GM21381 (cell line): ENCODE results near the gene SLC22A24.
"Not testable (repeated sequence)": the region's sequence is repeated elsewhere in the genome, so short reads cannot be mapped to it uniquely, and the experiment has no call there.

Experiments used
- ATAC-seq: cut with Tn5 transposase; IDR thresholded peaks from one replicate; pipeline ENCODE4 v1.9.1; 2021; ENCODE audit warnings: mild to moderate bottlenecking, moderate library complexity; ENCODE audit not compliant: unreplicated experiment

SLC22A24 gene, protein sequence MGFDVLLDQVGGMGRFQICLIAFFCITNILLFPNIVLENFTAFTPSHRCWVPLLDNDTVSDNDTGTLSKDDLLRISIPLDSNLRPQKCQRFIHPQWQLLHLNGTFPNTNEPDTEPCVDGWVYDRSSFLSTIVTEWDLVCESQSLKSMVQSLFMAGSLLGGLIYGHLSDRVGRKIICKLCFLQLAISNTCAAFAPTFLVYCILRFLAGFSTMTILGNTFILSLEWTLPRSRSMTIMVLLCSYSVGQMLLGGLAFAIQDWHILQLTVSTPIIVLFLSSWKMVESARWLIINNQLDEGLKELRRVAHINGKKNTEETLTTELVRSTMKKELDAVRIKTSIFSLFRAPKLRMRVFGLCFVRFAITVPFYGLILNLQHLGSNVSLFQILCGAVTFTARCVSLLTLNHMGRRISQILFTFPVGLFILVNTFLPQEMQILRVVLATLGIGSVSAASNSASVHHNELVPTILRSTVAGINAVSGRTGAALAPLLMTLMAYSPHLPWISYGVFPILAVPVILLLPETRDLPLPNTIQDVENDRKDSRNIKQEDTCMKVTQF

DNA sequence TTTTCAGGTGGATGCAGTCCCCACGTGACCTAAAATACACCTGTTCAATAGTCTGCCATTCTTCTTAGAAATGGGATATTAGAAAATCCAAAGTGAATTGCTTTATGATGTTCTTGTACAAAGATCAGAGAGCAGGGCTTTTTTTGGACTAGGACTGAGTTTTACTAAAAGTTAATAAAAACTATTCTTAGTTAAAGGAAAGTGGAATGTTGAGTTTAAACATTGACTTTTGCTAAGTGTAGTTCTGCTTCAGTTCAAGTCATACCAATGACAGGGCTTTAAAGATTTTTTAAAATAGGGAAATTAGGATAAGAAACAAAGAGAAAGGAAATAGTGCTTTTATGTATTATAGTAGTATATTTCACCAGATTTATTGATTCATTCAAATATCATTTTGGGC lies at the start of gene SLC22A24:
Gene SLC22A24, minus strand, starts transcription at position 101 of the 400 bp plus-strand sequence. CDS start 442 bp downstream, outside the sequence.
- no peak for ATAC-seq

DNA sequence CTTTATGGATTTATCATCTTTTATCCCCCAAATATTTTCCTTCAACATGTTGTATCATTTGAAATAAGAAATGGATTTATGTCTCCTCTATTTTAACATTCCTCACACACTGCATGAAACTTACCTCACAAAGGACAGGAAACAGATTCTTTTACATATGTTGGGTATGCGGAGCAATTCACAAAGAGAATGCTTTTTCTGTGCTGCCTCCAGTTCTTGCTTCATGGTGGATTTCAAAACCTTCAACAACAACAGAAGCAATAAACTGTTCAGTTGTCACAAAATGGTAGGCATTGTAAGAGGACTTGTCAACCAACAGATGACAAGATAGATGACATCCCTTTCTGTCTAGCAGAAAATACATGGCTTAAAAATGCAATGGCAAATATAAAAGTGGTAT lies 36.5 kb upstream of the SLC22A24 start:
- no peak for ATAC-seq

DNA sequence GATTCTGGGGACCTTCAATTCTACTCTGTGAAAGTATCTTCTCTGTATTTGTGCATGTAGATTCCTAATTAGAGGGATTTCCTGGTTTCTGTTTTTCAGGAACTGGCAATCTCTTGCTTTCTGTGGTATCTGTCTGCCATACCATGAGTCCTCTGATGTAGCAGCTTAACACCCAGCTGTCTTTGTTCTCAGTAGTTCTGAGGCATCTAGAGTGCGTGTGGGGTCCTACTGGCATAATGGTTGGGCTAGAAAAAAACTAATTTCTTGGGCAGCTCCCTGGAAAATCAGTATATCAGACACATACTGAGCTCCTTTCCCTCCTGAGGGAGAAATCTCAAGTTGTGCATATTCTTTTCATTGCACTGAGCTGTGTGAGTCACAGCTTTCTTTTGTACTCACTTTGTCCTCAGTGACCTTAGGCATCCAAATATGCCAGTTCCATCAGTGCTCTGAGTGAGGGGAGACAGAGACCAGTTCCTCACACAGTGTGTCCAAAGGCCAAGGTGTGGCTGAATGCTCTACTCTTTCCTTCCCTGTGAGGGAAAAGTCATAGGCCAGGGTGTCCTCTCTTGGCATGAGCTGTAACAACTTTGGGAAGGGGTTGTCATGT lies 35.5 kb upstream of the SLC22A24 start:
- no peak for ATAC-seq

DNA sequence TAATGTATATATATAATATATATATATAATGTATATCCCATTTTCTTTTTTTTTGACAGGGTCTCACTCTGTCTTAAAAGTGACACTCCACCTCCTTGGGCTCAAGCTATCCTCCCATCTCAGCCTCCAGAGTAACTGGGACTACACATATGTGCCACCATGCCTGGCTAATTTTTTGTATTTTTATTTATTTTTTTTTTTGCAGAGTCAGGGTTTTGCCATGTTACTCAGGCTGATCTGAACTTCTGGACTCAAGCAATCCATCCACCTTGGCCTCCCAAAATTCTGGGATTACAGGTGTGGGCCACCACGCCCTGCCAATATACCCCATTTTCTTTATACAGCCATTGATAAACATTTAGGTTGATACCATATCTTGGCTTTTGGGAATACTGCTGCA lies 33.9 kb upstream of the SLC22A24 start:
- ATAC-seq = no peak

DNA sequence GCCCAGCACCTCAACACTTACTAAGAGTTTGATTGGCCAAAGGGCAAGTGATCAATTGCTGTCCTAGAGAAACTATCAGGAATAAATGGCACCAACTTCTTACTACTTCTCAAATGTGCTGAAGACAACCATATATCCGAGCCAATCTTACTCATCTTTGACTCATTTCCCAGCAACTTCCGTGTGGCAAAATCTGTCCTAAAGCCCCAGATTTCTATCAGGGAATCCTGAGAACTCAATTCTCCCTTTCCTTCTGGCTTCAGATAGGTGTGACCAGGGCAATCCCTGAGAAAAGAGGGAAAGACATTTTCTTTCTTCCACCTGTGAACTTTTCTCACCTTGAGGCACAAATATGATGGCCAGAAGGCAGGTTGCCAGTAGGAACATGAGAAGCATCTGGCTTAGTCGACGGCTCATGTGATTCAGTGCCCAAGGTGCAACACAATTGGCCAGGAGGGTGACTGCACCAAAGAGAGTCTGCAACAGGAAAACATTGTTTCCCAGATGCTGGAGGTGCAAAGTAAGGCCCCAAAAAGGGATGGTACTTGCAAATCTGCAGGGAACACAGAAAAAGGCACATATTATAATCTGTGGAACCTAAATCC lies 21.8 kb upstream of the SLC22A24 start:
- ATAC-seq = no peak

DNA sequence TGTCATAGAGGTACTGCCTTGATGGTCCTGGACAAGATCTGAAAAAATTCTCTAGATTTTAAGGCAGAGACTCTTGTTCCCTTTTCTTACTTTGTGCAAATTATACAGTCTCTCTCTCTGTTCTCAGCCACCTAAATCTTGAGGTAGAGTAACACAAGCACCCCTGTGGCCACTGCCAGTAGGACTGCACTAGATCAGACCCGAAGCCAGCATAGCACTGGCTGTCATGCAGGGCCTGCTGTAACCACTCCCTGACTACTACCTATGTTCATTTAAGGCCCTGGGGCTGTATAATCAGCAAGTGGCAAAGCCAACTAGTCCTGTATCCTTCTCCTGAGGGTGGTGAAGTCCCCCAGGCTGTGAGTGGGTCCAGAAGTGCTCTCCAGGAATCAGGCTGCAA lies 11.8 kb upstream of the SLC22A24 start:
- no peak for ATAC-seq

DNA sequence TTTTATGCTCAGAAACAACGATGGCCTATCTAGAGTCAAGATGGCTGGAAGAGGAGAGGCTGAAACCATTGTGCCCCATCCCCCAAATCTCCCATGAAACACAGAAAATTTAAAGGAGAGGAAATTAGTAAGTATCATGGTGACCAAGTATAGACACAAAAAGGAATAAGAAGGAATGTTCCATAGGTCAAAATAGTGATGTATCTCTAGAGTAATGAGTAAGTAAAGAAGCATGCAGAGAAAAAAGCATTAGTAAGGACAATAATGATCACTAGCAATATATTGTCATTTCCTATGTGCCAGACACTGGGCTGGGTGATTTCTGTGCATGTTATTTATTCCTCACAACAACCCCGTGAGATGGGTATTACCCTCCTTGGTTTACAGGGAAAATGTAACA lies 2.6 kb upstream of the SLC22A24 start:
- ATAC-seq = no peak

DNA sequence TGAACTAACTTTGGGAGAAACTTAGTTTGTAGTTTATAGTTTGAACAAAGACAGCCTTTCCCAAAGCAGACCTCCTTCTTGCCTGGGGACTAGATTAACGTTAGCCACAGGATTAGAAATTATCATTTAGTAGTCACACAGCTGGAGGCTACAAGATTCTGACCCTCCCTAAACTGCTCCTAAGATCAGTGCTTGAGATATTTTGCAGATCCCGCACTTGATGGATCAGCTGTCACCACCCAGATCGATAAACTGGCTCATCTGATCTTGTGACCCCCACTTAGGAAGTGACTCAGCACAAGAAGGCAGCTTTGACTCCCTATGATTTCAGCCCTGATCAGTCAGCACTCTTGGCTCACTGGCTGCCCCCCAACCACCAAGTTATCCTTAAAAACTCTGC lies 1.6 kb downstream of the SLC22A24 start:
- ATAC-seq = no peak

DNA sequence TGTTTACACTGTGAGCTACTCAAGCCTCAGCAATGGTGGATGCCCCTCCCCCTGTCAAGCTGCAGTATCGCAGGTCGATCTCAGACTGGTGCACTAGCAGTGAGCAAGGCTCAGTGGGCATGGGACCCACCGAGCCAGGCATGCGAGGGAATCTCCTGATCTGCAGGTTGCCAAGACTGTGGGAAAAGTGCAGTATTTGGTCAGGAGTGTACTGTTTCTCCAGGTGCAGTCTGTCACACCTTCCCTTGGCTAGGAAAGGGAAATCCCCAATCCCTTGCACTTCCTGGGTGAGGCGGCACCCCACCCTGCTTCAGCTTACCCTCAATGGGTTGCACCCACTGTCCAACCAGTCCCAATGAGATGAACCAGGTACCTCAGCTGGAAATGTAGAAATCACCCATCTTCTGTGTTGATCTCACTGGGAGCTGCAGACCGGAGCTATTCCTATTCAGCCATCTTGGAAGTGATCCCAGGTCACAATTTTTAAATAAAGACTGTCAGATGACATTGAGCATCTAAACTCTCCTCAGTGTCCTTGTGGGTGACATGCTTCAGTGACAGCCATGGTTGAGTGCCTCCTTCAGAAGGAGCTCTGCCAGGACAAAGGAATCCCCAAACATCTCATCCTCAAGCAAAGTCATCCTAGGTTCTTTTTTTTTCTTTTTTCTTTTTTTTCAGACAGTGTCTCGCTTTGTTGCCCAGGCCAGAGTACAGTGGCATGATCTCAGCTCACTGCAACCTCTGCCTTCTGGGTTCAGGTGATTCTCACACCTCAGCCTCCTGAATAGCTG lies 10.8 kb downstream of the SLC22A24 start:
- no peak for ATAC-seq

DNA sequence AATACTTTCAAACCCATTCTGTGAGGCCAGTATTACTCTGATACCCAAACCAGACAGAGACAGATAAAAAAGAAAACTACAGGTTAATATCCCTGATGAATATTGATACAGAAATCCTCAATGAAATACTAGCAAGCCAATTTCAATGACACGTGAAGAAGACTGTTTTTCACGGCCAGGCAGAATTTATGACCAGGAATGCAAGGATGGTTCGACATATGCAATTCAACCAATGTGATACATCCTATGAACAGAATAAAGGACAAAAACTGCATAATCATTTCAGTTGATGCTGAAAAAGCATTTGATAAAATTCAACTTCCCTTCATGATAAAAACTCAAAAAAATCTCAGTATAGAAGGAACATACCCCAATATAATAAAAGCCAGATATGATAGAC lies 44.5 kb downstream of the SLC22A24 start:
- no peak for ATAC-seq

DNA sequence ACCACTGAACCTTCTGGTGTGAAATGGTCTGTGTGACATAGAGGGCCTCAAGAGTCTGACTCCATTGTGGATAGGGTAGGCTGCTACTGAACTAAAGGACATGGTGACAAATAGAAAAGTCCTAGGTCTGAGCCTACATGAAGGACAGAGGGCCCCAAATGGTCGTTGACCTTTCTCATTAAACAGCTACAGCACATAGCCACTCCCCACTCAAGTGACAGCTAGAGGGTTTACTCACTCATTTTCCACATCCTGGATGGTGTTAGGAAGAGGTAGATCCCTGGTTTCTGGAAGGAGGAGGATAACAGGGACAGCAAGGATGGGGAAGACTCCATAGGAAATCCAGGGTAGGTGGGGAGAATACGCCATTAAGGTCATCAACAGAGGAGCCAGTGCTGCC lies 63.3 kb downstream of the SLC22A24 start:
- no peak for ATAC-seq

DNA sequence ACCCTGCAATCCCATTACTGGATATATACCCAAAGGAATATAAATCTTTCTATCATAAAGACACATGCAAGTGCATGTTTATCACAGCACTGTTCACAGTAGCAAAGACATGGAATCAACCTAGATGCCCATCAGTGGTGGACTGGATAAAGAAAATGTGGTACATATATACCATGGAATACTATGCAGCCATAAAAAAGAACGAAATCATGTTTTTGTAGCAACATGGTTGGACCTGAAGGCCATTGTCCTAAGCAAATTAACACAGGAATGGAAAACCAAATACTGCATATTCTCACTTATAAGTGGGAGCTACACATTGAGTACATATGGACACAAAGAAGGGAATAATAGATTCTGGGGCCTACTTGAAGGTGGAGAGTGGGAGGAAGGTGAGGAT lies 97.8 kb downstream of the SLC22A24 start:
- ATAC-seq = not testable (repeated sequence)

DNA sequence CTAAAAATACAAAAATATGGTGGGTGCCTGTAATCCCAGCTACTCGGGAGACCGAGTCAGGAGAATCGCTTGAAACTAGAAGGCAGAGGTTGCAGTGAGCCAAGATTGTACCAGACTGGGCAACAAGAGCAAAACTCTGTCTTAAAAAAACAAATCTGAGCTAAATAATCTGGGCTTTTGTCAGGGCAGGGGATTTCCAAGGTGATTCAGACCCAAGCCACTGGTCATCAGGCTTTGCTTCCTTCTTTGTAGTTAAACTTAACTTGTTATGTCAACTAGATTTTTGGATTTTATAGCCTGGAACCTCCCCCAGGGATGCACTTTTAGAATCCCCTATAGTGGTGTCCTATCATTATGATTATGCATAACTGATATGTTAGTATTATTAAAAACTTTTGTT lies 101.4 kb downstream of the SLC22A24 start:
- ATAC-seq = no peak

DNA sequence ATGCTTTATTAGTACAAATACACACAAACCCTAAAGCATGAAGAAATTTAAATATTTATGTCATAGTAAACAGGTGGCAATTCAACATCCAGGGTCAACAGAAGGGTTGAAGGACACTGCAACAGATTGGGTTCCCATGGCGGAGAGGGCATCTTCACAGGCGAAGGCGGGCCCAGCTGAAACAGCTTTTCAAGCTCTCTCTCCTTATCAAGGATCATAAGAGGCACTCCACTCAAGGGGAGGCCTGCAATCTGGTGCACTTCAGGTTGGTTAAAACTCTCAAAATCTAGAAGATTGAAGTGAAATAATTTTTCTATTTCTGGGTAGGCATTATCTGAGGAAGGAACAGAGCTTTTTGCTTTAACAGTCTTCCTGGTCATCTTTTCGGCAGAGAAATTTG lies 111.6 kb downstream of the SLC22A24 start:
- ATAC-seq = no peak
